Heart left ventricle (tissue), 16 donors: Measurements from ENCODE around the gene TRIM29. TPM values are rescaled to one million over a fixed set of nuclear protein-coding genes. Genes with fewer than 3 reads are reported as not detected.

Experiments used
- ATAC-seq, 4 donors: fragments of 200-7000 bp; cut with Tn5 transposase; one replicate each; pipeline ENCODE4 v1.9.1; 2020 to 2022; ENCODE audit warnings: moderate library complexity in 4 of 4, mild to moderate bottlenecking in 3 of 4, moderate number of reproducible peaks in 1 of 4
- DNase-seq, 5 donors: peaks; one replicate each; pipeline ENCODE4 v3.0.0-alpha.2; 2020
- H3K27ac ChIP-seq, 12 donors: fragments of 200-600 bp; sonication (generic) in 4 of 12; one replicate each; pipeline versions ENCODE4 v1.5.0 to v1.8.0; 2016 to 2022; ENCODE audit warnings: mild to moderate bottlenecking in 2 of 12
- H3K27me3 ChIP-seq, 9 donors: fragments of 200-600 bp; sonication (generic) in 2 of 9; one replicate each; pipeline versions ENCODE4 v1.5.1 to v1.8.0; 2016 to 2022; ENCODE audit warnings: mild to moderate bottlenecking in 3 of 9
- H3K36me3 ChIP-seq, 9 donors: fragments of 200-600 bp; sonication (generic) in 2 of 9; one replicate each; pipeline versions ENCODE4 v1.5.0 to v1.8.0; 2018 to 2022; ENCODE audit warnings: mild to moderate bottlenecking in 2 of 9
- H3K4me1 ChIP-seq, 12 donors: fragments of 200-600 bp; sonication (generic) in 4 of 12; one replicate each; pipeline versions ENCODE4 v1.5.0 to v1.8.0; 2016 to 2022; ENCODE audit warnings: mild to moderate bottlenecking in 3 of 12
- H3K4me3 ChIP-seq, 12 donors: fragments of 200-600 bp; sonication (generic) in 4 of 12; one replicate each; pipeline versions ENCODE4 v1.5.0 to v1.8.0; 2017 to 2022; ENCODE audit warnings: mild to moderate bottlenecking in 9 of 12, moderate library complexity in 4 of 12
- H3K9me3 ChIP-seq, 12 donors: fragments of 200-600 bp; sonication (generic) in 4 of 12; one replicate each; pipeline versions ENCODE4 v1.5.0 to v1.8.0; 2016 to 2022; ENCODE audit warnings: mild to moderate bottlenecking in 1 of 12
- POLR2A ChIP-seq, 2 donors: fragments of 450-650 bp; IDR thresholded peaks; one replicate each; pipeline ENCODE4 v1.6.1; 2017; ENCODE audit warnings: antibody characterized with exemption in 2 of 2, mild to moderate bottlenecking in 2 of 2, moderate library complexity in 2 of 2
- WGBS, 4 donors: extraction: QIAGEN DNeasy Blood & Tissue Kit in 2 of 4; methylation state at CpG; one replicate each; pipeline versions ENCODE4 v1.1.5 to v1.1.7; 2013 to 2018; 5-methylcytosine and 5-hydroxymethylcytosine counted together
- intact Hi-C, 10 donors: fragments of 100-400 bp; cut with DNase I; formaldehyde crosslinking; loops; one replicate each; pipeline versions ENCODE4 v1.11.1 to v1.14.2; 2022
- polyA plus RNA-seq, 2 donors: library from polyadenylated mRNA; stranded (reverse); fragments of 200-250 nt; gene quantifications; one replicate each; pipeline ENCODE4 v1.2.3, GENCODE V29; 2013
- total RNA-seq, 9 donors: library from RNA; depleted of rRNA in 2 of 9; stranded (reverse); fragments of >200 nt in 2 of 9; fragmentation: NEBNext Ultra II Directional in 3 of 9; extraction: Animal tissue kit (Norgen Biotek cat#: 25700) in 3 of 9; gene quantifications; one replicate each; pipeline versions ENCODE4 v1.1.0 to v1.2.4, GENCODE V29; 2016 to 2023
- TF ChIP-seq, protein P1 (sequence below), 12 donors: fragments of 200-600 bp; sonication (generic) in 4 of 12; IDR thresholded peaks; one replicate each; pipeline versions ENCODE4 v1.5.0 to v1.8.0; 2018 to 2022; ENCODE audit warnings: antibody characterized with exemption in 12 of 12, mild to moderate bottlenecking in 5 of 12
- donor health status: ischemic (EF 13 %, LVEDD 7.1; RV severe dilation, severe dysfunction).
- donor health status: healthy with polysubstance abuse.
- donor health status: DM: no; HTN: yes; CAD: no.
- donor health status: DM: no; HTN: no; CAD: no.
- donor health status: ischemic (EF 25% LVEDD 6.9; RV normal size, moderate dysfunction).
- donor health status: ischemic (EF 25% LVEDD 5.7; RV mildly dilated, moderate dysfunction).
- donor health status: healthy.
- donor health status: DM: yes; HTN: yes; CAD: no.
- donor health status: ischemic (EF 35%, LVEDD 5.7; RV mildly dilated, moderate dysfunction).
- donor health status: nonischemic (EF 11% LVEDD 7.7; RV severe dilation, severe dysfunction).
- donor health status: DM: yes; HTN: yes; CAD: no.
- donor health status: PGD.
- donor health status: ischemic (EF 29% LVEDD 5.4; RV normal size, mild dysfunction).
- donor health status: nonischemic (EF 23%, LVEDD 6.1; RV moderate dilation, normal function).

Gene TRIM29
- total and polyA plus RNA-seq, 11 donors: 0.14 to 6.4 (median 0.56) TPM; not detected in 8

DNA sequence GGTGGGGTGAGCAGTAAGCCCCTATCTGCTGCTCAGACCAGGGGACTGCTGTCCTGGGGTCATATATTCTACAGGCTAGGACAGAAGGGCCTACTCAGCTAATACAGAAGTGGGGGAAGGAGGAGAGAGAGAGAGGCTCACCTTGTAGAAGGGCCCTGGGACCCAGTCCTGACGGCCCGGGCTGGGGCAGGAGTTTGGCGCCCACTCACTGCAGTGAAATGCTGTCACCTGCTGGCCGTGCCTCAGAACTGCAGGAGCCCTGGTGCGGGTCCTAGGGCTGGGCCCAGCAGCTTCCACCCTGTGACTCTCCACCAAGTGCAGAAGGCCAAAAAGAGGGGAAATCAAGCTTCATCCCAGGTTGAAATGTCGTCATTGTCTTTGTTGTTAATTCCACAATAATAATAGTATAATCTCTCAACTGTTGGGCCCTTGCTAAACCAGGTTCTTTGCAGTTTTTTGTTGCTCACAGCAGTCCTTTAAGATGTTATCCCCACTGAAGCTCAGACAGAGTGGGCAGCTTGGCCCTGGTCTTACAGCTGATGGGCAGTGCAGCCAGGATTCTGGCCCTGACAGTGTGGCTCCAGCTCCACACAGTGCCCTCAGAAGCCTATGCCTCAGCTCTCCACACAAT is 29.6 kb downstream of the TRIM29 start:
- peak; percentile 46 to 83 (median 63) for DNase-seq
- H3K4me3 ChIP-seq: no peak overlapping the region
- no peak overlapping the region for H3K27ac ChIP-seq
- no peak for TF ChIP-seq POLR2A (IDR thresholded peaks at IDR 0.05)
- TF ChIP-seq, protein P1, sequence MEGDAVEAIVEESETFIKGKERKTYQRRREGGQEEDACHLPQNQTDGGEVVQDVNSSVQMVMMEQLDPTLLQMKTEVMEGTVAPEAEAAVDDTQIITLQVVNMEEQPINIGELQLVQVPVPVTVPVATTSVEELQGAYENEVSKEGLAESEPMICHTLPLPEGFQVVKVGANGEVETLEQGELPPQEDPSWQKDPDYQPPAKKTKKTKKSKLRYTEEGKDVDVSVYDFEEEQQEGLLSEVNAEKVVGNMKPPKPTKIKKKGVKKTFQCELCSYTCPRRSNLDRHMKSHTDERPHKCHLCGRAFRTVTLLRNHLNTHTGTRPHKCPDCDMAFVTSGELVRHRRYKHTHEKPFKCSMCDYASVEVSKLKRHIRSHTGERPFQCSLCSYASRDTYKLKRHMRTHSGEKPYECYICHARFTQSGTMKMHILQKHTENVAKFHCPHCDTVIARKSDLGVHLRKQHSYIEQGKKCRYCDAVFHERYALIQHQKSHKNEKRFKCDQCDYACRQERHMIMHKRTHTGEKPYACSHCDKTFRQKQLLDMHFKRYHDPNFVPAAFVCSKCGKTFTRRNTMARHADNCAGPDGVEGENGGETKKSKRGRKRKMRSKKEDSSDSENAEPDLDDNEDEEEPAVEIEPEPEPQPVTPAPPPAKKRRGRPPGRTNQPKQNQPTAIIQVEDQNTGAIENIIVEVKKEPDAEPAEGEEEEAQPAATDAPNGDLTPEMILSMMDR (IDR thresholded peaks at IDR 0.05): peak; percentile 96 to 100 (median 99)
- H3K27me3 ChIP-seq: peaks cover 0 to 14% (median 0%) of the 10 kb centered on the region in 9 donors
- H3K4me1 ChIP-seq: no peaks in the 10 kb centered on the region
- ATAC-seq: peak; percentile 65 to 92 (median 83)
- H3K9me3 ChIP-seq: no peaks in the 10 kb centered on the region
- no peaks in the 10 kb centered on the region for H3K36me3 ChIP-seq
- 2 to 3% (median 2%) methylated on average over 5 to 6 of the region's 6 CpGs for WGBS, 4 donors
- intact Hi-C loops: loop anchor here (1.0 to 10.0 kb wide), 10 partner anchors 373 to 627 kb away; partner anchors contain the start of gene NECTIN1 (in 5 of the 10)

DNA sequence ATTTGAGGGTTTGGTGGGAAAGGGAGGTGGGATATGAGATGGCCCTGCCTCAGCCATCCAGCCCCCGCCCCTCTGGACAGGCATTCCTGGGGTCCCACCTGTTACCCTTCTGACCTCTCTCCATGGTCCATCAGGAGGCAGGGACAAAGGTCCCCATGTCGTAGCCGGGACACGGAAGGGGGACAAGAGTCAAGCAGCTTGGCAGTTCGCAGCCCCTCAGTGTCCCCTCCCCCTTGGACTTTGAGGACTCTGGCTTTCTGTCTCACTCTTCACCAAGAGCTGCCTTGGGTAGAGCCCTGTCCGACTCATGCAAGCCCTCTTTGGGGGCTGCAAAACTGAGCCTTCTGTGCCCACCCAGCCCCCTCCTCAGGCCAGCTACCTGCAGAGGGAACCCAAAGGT is 30.2 kb downstream of the TRIM29 start:
- Histone ChIP-seq H3K4me1 (no peaks in the 10 kb centered on the region), H3K27ac (no peak overlapping the region), H3K36me3 (no peaks in the 10 kb centered on the region), H3K27me3 (peaks cover 0 to 14% (median 0%) of the 10 kb centered on the region in 9 donors), H3K4me3 (no peak overlapping the region), H3K9me3 (no peaks in the 10 kb centered on the region)
- ATAC-seq: peak in 1 of 4 donors; percentile 4
- 64 to 81% (median 76%) methylated on average over 6 of the region's 6 CpGs for WGBS, 4 donors
- no peak for DNase-seq
- intact Hi-C loops: loop anchor here (1.0 to 10.0 kb wide), 11 partner anchors 373 to 627 kb away; partner anchors contain the start of gene NECTIN1 (in 5 of the 10)
- TF ChIP-seq, protein P1 (IDR thresholded peaks at IDR 0.05): no peak
- no peak for TF ChIP-seq POLR2A (IDR thresholded peaks at IDR 0.05)

DNA sequence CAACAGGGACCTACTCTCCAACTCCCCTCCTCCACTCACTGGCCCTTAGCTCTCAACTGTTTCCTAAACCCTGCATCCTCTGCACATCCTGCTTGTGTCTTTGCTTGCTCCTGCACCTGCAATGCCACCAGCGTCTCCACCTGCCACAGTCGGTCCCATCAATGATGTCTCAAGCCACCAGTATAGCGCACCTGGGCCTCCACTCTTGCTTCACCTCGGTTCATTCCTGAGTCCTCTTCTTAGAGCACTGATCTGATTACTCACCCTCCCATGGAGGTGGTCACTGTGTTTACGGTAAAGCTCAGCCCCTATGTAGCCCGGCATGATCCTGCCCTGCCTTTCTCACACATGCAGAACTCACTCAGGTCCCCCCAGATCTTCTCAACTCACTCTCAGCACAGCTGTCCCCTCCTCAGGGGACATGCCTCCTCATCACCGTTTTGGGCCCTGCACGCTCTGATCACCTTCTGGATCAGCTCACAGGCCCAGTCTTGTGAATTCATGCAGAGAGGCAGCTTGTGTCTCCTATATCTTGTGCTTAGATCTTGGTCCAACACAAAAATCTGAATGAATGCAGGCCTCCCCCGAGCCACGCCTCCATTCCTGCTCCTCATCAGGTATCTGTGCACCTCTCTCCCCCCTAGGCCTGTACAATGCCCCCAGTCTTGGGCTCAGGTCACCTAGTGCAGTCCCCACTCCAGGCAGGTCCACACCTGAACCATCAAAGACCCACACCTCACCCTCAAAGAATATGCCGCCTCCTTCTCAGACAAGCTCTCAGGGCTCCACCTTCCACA is 31.4 kb downstream of the TRIM29 start:
- no peaks in the 10 kb centered on the region for H3K9me3 ChIP-seq
- intact Hi-C loops: loop anchor here in 9 of 10 donors (2.0 to 10.0 kb wide), 7 partner anchors 372 to 626 kb away; partner anchors contain the start of gene NECTIN1 (in 5 of the 9)
- no peak overlapping the region for H3K27ac ChIP-seq
- ATAC-seq: no peak
- no peak overlapping the region for H3K4me3 ChIP-seq
- H3K36me3 ChIP-seq: no peaks in the 10 kb centered on the region
- no peak for DNase-seq
- TF ChIP-seq, protein P1 (IDR thresholded peaks at IDR 0.05): no peak
- TF ChIP-seq POLR2A (IDR thresholded peaks at IDR 0.05): no peak
- 80 to 92% (median 85%) methylated on average over 11 of the region's 11 CpGs for WGBS, 4 donors
- H3K27me3 ChIP-seq: peaks cover 0 to 23% (median 0%) of the 10 kb centered on the region in 9 donors
- H3K4me1 ChIP-seq: no peaks in the 10 kb centered on the region

DNA sequence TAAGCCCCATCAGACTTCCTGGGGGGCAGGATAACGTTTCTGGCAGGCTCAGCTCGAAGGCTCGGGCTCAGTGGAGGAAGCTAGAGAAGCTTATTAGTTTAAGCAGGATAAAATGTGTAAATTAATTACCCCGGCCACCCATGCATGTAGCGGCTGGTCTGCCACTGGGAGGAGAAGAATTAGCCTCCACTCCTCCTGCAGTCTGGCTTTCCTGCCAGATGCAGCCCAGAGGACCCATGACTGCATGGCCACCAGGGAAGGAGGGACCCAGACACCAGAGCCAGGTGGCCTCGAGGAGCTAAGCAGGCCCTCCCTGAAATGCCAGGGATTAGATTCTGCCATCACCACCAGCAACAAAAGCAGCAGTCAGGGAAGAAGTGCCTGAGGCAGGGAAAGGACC is 32.3 kb downstream of the TRIM29 start:
- Histone ChIP-seq H3K4me3 (no peak overlapping the region), H3K36me3 (no peaks in the 10 kb centered on the region), H3K9me3 (no peaks in the 10 kb centered on the region), H3K27me3 (peaks cover 0 to 27% (median 0%) of the 10 kb centered on the region in 9 donors), H3K27ac (no peak overlapping the region), H3K4me1 (no peaks in the 10 kb centered on the region)
- TF ChIP-seq, protein P1 (IDR thresholded peaks at IDR 0.05): no peak
- TF ChIP-seq POLR2A (IDR thresholded peaks at IDR 0.05): no peak
- WGBS, 4 donors: 52 to 73% (median 63%) methylated on average over 6 of the region's 6 CpGs
- intact Hi-C loops: loop anchor here in 8 of 10 donors (5.0 to 10.0 kb wide), 5 partner anchors 371 to 623 kb away; partner anchors contain the start of gene NECTIN1 (in 5 of the 8)
- DNase-seq (no peak), ATAC-seq (no peak)
